Endothelial cell (in vitro differentiated cells): Measurements from ENCODE around the gene NAGK. TPM values are rescaled to one million over a fixed set of nuclear protein-coding genes. Genes with fewer than 3 reads are reported as not detected.
"Not testable (repeated sequence)": the region's sequence is repeated elsewhere in the genome, so short reads cannot be mapped to it uniquely, and the experiment has no call there.

ENCODE experiments used
- DNase-seq: peaks from one replicate; pipeline ENCODE4 v3.0.0; 2021; ENCODE audit warnings: low spot score
- H3K27ac Mint-ChIP-seq: one replicate; pipeline ENCODE4 v1.8.0; 2021; ENCODE audit warnings: mixed read lengths, inconsistent platforms; ENCODE audit not compliant: unreplicated experiment
- H3K27me3 Mint-ChIP-seq: one replicate; pipeline ENCODE4 v1.8.0; 2021; ENCODE audit warnings: mild to moderate bottlenecking, moderate library complexity, mixed read lengths, inconsistent platforms; ENCODE audit not compliant: unreplicated experiment
- H3K36me3 Mint-ChIP-seq: one replicate; pipeline ENCODE4 v1.8.0; 2021; ENCODE audit warnings: mild to moderate bottlenecking, low read depth, mixed read lengths, inconsistent platforms; ENCODE audit not compliant: unreplicated experiment
- H3K4me1 Mint-ChIP-seq: one replicate; pipeline ENCODE4 v1.8.0; 2021; ENCODE audit warnings: mild to moderate bottlenecking, mixed read lengths, inconsistent platforms; ENCODE audit not compliant: unreplicated experiment
- H3K4me3 Mint-ChIP-seq: one replicate; pipeline ENCODE4 v1.8.0; 2021; ENCODE audit warnings: mild to moderate bottlenecking, mixed read lengths, inconsistent platforms; ENCODE audit not compliant: unreplicated experiment
- H3K9me3 Mint-ChIP-seq: one replicate; pipeline ENCODE4 v1.8.0; 2021; ENCODE audit warnings: mixed read lengths, inconsistent platforms; ENCODE audit not compliant: unreplicated experiment
- CTCF ChIP-seq: fragments of 200-600 bp; sonication (generic); IDR thresholded peaks from one replicate; pipeline ENCODE4 v1.5.0; 2021; ENCODE audit warnings: antibody characterized with exemption; ENCODE audit not compliant: unreplicated experiment
- total RNA-seq: library from RNA; stranded (reverse); fragmentation: NEBNext Ultra II Directional; extraction: Animal tissue kit (Norgen Biotek cat#: 25700); gene quantifications from one replicate; pipeline ENCODE4 v1.2.1, GENCODE V29; 2021; ENCODE audit not compliant: unreplicated experiment

Gene NAGK
- total RNA-seq, 1 donor from 2014 or later = 125 TPM

DNA sequence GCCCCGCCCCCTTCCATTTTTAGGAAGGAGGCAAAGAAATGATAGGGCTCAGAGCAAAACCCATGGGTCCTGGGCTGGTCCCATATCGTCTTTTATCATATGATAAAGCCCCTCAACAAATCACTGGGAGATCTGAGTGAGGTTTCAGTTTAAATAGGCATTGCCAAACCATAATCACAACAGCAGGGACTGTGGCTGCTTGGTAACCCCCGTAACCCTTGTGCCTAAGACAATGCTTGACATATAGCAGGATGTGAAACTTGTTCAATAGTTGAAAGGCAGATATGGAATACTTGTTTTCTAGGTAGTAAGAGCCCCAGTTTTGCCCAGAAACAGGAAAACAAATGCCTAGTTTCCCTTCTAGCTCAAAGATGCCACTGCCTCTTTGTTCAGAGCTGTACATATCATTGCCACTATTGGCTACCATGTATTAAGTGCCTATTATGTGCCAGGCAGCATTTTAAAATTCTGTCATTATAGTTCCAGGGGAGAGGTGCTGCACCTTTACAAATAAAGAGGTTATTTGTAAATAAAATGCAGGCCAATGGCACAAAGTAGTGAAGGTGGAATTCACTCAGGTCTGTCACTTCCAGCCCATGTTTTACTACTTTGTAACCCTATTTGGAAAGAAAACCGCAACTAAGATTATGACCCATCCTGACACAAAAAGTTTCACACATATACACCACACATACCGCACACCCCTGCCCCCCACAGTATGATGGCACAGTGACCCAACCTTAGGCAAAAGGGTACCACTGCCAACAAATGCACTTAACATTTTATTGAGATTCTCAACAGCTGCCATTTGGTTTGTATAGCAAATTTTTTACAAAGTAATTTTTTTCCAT is 14.2 kb downstream of the NAGK start:
- Mint-ChIP-seq H3K9me3 (no peaks in the 10 kb centered on the region), H3K4me1 (peaks cover 25% of the 10 kb centered on the region), H3K36me3 (peaks cover 11% of the 10 kb centered on the region), H3K27me3 (peaks cover 5% of the 10 kb centered on the region), H3K4me3 (no peak overlapping the region), H3K27ac (no peak overlapping the region)
- TF ChIP-seq CTCF = no peak
- DNase-seq = no peak

GRCh38 chr2:71083297-71083696 is 14.8 kb downstream of the NAGK start:
- H3K27me3 Mint-ChIP-seq, H3K9me3 Mint-ChIP-seq, H3K36me3 Mint-ChIP-seq, H3K27ac Mint-ChIP-seq, DNase-seq, H3K4me3 Mint-ChIP-seq: not testable (repeated sequence)
- peaks cover 25% of the 10 kb centered on the region for H3K4me1 Mint-ChIP-seq

DNA sequence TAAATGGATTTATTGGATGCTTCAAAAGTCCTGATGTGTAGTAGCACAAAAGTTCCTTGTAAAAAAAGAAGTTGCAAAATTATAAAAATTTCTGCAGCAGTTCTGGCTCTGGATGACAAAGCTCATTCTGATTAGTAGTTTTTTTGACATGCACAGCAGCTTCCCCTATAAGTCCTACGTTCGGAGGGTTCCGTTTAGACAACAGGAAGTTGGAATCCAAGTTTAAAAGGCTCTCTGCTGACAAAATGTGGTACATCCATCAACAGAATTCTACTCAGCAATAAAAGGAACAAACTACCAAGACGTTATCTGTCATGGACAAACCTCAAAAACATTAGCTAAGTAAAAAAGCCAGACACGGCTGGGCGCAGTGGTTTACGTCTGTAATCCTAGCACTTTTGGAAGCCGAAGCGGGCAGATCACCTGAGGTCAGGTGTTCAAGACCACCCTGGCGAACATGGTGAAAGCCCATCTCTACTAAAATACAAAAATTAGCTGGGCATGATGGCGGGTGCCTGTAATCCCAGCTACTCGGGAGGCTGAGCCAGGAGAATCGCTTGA is 15.4 kb downstream of the NAGK start:
- H3K4me1 Mint-ChIP-seq = peaks cover 25% of the 10 kb centered on the region
- not testable (repeated sequence) for H3K4me3 Mint-ChIP-seq, H3K36me3 Mint-ChIP-seq, H3K27ac Mint-ChIP-seq, H3K27me3 Mint-ChIP-seq, DNase-seq, H3K9me3 Mint-ChIP-seq

DNA sequence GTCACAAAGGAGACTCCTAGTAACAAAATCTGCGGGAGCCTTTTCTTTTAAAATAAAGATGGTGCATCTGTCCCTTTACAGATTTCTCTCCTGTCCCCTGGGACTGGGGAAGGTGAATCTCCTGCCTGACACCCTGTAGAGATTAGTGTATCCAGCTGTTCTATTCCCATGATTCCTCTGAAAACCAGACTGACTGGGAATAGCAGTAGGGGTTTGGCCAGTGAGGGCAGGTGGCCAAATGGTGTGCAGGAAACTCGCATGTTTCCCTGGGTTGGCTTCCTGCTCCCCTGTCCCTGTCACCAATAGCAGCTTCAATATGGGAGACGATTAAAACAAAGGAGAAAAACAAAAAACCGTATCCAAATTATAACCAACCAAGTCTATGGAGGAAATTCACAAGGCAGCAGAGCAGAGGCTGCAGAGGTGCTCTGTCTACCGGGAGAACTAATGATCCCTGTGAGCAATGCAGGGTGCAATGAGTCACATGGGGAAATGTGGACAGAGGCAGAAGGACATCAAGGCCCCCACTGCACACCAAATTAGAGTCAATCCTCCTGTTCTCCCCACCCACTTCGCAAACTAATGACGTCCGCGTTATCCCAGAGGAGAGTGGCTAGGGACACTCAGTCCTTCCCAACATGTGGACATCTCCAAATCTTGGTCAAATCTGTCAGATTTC is 17.0 kb downstream of the NAGK start:
- not testable (repeated sequence) for H3K27me3 Mint-ChIP-seq, H3K4me3 Mint-ChIP-seq, DNase-seq, H3K27ac Mint-ChIP-seq, H3K36me3 Mint-ChIP-seq, H3K9me3 Mint-ChIP-seq
- peaks cover 25% of the 10 kb centered on the region for H3K4me1 Mint-ChIP-seq

- H3K27ac Mint-ChIP-seq, H3K27me3 Mint-ChIP-seq, DNase-seq, H3K4me3 Mint-ChIP-seq, H3K36me3 Mint-ChIP-seq, H3K9me3 Mint-ChIP-seq: not testable (repeated sequence)
- H3K4me1 Mint-ChIP-seq = peaks cover 11% of the 10 kb centered on the region
Observed at GRCh38 chr2:71089475-71089874, 21.0 kb downstream of the NAGK start.

GRCh38 chr2:71091808-71092207 is 23.4 kb downstream of the NAGK start:
- not testable (repeated sequence) for H3K4me1 Mint-ChIP-seq, H3K36me3 Mint-ChIP-seq, H3K27me3 Mint-ChIP-seq, DNase-seq, H3K27ac Mint-ChIP-seq, H3K9me3 Mint-ChIP-seq
- H3K4me3 Mint-ChIP-seq = peak overlapping the region; percentile 49

DNA sequence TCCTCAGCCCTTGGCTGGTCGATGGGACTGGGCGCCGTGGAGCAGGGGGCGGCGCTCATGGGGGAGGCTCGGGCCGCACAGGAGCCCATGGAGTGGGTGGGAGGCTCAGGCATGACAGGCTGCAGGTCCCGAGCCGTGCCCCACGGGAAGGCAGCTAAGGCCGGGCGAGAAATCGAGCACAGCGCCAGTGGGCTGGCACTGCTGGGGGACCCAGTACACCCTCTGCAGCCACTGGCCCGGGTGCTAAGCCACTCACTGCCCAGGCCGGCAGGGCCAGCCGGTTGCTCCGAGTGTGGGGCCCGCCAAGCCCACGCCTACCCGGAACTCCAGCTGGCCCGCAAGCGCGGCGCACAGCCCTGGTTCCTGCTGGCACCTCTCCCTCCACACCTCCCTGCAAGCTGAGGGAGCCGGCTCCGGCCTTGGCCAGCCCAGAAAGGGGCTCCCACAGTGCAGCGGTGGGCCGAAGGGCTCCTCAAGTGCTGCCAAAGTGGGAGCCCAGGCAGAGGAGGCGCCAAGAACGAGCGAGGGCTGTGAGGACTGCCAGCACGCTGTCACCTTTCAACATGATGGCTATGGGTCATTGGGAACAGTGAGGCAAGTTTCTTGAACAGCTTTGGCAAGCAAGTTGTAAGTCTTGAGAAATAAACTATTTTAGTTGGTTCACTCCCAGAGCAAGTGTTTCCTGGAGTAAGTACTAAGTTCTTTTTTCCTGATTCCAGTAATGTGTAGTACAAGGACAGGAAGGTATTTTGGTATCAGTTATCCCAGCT is 24.2 kb downstream of the NAGK start:
- H3K9me3 Mint-ChIP-seq, H3K4me1 Mint-ChIP-seq, H3K4me3 Mint-ChIP-seq, H3K36me3 Mint-ChIP-seq, DNase-seq, H3K27ac Mint-ChIP-seq, H3K27me3 Mint-ChIP-seq: not testable (repeated sequence)
